IMR-90 (cell line): ENCODE data around the gene PDCD6IP. TPM values are rescaled to one million over a fixed set of nuclear protein-coding genes. Genes with fewer than 3 reads are reported as not detected.

Experiments used
- polyA plus RNA-seq, 3 experiments: library from polyadenylated mRNA; depleted of rRNA; stranded (reverse); fragments of >200 nt; gene quantifications; 2 replicates each; pipeline ENCODE4 v1.2.3, GENCODE V29; 2012; ENCODE audit warnings: low replicate concordance in 1 of 3
- total RNA-seq: library from RNA; depleted of rRNA; stranded (reverse); fragments of >200 nt; gene quantifications from 2 replicates; pipeline ENCODE4 v1.2.3, GENCODE V29; 2012; rRNA removed

Gene PDCD6IP
- total and polyA plus RNA-seq, 2 of the 4 experiments (the other 2 are of a cell fraction), result 68.1 to 78.3 TPM

Other genes with a start within 250 kb of the PDCD6IP start
- gene CLASP2, start 80.4 kb upstream of the PDCD6IP start, total RNA-seq, result 42.5 and 49.1 TPM in 2 replicates
- 8.0 and 11.9 TPM in 2 replicates for gene CLASP2, start 80.4 kb upstream of the PDCD6IP start, polyA plus RNA-seq (2012; rRNA removed)